Inflammatory macrophage treated with lipopolysaccharide for 4 hours (primary cell): ENCODE results near the gene RPS5.
A peak's percentile ranks its signal among the peaks of the same experiment; 100 is the strongest.

Experiments used
- DNase-seq: peaks from one replicate; pipeline ENCODE4 v3.0.0-alpha.2; 2020

RPS5 gene

GRCh38 chr19:58386576-58387337, at the start of gene RPS5:
Gene RPS5 (plus strand): TSS chr19:58387269. CDS start chr19:58388138, 869 bp downstream.
- DNase-seq, result peak; percentile 99

DNA sequence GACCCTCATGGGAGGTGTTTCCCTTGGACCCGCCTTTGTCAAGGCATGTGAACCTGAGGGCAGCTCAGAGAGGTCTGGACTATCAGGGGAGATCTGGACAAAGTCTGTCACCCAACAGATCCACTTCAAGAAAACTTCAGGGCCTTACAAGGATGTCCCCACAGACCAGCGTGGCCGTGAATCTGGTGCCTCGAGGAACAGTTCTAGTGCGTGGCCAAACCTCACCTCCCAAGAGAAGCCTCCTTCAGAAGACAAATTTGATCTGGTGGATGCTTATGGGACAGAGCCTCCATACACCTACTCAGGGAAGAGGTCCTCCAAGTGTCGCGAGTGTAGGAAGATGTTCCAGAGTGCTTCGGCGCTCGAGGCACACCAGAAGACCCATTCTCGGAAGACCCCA, 48.7 kb upstream of the RPS5 start:
- DNase-seq, result no peak

GRCh38 chr19:58338825-58339558, 48.1 kb upstream of the RPS5 start:
- DNase-seq, result no peak

DNA sequence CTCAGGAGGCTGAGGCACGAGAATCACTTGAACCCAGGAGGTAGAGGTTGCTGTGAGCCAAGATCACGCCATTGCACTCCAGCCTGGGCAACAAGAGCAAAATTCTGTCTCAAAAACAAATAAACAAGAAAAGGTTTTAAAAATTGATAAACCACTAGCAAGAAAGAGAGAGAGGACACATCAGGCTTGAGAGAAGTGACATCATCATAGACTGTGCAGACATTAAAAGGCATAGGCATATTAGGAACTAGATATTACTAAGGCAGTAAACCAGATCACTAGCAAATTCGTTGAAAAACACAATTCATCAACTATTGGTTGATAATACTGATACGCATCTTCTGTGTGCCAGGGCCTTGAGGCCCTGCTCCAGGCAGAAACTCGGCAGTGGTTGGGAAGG, 41.5 kb upstream of the RPS5 start:
- no peak for DNase-seq

GRCh38 chr19:58346961-58347929, 39.8 kb upstream of the RPS5 start:
- DNase-seq, result peak; percentile 79

DNA sequence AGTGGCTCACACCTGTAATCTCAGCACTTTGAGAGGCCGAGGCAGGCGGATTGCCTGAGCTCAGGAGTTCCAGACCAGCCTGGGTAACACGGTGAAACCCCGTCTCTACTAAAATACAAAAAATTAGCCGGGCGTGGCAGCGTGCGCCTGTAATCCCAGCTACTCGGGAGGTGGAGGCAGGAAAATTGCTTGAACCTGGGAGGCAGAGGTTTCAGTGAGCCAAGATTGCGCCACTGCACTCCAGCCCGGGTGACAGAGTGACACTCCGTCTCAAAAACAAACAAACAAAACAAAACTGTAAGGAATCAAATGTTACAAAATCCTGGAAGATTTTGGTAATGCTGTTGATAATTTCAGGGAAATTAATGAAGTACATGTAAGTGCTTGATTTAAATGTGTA, 39.0 kb upstream of the RPS5 start:
- peak; percentile 10 for DNase-seq

GRCh38 chr19:58349590-58349989, 37.5 kb upstream of the RPS5 start:
- DNase-seq, result no peak

GRCh38 chr19:58350001-58350861, 36.8 kb upstream of the RPS5 start:
- no peak for DNase-seq

DNA sequence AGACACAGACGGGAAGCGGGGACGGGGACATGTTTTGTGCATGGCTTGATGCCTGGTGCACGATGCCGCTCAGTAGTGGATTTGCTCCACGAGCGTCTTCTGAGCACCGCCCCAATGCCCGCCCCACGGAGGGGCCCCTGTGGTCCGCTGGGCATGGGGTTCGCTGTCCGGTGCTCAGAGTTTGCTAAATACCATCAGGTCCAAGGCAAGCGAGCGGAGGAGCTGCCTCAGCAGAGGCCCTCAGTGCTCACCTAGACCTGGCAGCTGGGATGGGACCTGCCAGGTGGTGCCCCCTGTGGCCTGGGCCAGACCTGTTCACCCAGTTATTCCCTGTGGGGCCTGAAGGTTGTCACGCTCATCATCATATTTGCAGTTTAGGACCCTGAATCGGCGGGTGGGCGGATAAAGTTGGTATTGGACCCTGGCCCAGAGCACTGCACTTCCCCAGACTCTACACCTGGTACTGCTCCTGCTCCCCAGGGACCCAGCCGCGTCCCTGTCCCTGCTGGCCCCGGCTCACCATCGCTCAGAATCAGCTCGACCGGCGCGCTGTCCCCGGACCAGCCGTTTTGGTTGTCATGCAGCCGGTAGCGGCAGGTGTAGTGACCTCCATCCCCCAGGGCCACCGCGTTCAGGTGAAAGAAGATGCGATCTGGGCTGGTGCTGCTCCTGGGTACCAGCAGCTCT, 36.1 kb upstream of the RPS5 start:
- DNase-seq, result no peak

- no peak for DNase-seq
These were observed 35.6 kb upstream of the RPS5 start for GRCh38 chr19:58351558-58351878.

DNA sequence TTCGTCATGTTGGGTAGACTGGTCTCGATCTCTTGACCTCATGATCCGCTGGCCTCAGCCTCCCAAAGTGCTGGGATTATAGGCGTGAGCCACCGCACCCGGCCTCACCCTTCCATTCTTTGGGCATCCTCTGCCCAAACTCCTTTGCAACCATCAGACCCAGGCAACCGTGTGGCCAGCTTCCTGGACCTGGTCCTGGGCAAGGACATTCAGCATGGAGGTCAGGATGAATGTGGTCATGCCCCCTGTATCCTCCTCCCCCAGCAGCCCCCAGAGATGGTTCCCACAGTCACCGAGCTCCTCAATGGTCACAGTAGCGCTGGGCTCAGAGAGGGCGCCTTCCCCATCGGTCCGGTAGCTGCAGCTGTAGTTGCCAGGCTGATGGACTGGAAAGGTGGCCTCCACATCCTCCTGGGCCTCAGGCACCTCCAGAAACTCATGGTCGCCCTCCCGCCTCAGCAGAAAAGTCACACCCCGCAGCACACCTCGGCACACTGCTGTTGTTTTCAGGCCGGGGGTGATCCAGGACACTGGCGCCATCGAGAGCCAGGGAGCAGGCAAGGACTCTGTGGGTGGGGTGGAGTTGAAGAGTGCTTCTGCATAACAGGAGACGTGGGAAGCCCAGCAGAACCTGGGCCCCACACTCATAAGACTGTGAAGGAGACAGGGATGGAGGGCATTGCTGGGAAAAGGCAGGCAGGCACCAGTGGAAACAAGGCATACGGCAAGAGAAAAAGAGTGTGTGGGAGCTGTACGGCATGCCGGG, 34.9 kb upstream of the RPS5 start:
- no peak for DNase-seq

DNA sequence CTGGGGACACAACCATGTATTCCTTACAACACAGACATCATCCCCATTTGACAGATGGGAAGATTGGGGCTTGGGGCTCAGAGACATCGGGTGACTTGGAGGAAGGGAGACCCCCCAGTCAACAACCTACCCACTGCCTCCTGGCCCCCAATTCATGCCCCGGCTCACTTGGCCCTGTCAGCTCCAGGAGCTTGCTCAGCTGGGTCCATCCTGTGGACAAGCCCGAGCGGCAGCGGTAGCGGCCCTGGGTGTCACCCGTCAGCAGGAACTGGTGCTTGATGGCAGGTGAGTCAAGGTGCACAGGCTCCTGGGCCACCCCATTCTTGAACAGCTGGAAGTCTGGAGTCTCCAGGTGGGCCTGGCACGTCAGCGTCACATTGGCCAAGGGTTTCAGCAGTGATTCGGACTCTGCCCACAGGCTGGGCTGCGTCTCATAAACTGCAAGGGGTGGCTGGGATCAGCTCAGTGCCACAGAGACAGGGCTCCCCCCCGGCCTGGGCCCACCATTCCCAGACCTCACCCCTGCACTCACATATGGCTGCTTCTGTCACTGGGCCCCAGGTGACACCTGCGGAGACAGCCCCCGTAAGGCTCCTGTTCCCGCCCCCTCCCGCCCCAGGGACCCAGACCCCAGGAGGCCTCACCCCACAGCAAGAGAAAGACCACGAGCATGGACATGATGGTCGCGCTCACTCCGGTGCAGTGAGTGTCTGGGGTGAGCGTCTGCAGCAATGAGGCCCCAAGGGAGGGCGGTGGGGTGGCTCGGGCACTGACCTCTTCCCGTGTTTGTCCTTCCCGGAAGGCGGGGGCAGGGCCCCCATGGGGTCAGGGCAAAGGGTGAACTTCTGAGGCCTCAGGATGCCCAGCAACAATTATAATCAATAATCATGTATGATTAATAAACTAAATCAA, 34.1 kb upstream of the RPS5 start, which contains the start of gene A1BG:
Gene A1BG, minus strand, starts transcription at position 733 of the 912 bp plus-strand sequence. Its CDS starts 55 bp downstream, at position 678.
- DNase-seq, result no peak

- DNase-seq, result no peak
These were observed 33.2 kb upstream of the RPS5 start for GRCh38 chr19:58353717-58354477.

DNA sequence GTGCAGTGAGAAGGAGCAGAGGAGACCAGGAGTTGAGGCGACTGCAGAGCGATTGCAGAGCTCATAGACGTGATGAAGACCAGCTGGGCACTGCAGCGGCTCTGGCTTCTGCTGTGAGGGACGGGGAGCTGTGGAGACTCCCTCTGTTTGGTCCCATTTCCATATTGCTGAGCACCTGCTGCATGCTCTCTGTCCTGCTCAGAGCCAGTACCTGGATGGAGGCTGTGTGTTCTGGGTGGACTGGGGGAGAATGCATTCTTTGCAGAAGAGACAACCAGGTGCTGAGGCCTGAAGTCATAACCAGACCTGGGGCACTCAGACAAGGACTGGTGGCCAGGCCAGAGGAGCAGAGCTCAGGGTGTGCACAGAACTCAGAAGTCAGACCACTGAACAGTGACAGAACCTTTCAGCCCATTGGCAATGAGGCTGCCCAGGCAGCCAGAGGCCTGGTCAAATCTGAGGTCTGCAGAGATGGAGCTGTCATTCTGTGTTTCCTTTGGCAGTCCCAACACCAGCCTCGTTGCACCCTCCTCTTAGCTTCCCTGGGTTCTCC, 32.5 kb upstream of the RPS5 start:
- DNase-seq, result no peak

DNA sequence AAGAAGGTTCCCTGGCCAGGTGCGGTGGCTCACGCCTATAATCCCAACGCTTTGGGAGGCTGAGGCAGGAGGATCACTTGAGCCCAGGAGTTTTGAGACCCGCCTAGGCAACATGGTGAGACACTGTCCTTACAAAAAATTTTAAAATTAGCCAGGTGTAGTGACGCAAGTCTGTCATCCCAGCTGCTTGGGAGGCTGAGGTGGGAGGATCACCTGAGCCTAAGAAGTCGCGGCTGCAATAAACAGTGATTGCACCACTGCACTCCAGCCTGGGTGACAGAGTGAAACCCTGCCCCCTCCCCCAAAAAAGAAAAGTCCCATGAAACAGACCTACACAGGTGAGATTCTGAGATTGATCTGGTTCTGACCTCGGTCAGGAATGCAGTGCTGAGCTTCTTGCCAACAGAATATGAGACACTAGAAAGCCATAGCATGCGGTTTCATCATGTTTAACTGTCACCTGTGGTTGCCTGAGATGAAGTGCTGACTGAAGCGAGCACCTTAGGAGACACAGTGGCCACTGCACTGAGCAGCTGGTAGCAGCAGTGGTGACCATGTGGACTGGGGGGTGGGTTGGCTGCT, 31.8 kb upstream of the RPS5 start:
- DNase-seq, result no peak

GRCh38 chr19:58355908-58356765, 30.9 kb upstream of the RPS5 start:
- no peak for DNase-seq
